ENCODE data around the gene ASIC2. TPM values are rescaled to one million over a fixed set of nuclear protein-coding genes. Genes with fewer than 3 reads are reported as not detected.

Gene ASIC2
- total RNA-seq, 2 donors from 2014 or later, result 0.48 to 1.3 TPM

- H3K9me3 ChIP-seq, result no peaks in the 10 kb centered on the region
- H3K27ac ChIP-seq, result no peak overlapping the region
- no peaks in the 10 kb centered on the region for H3K36me3 ChIP-seq
- intact Hi-C loops (cut with DNase I), result no loop called here
- H3K9ac ChIP-seq (ENCODE audit: low read depth in 2 of 2, low read length in 2 of 2), result no peak overlapping the region
- no peaks in the 10 kb centered on the region for H3K27me3 ChIP-seq
- no peak overlapping the region for H3K4me3 ChIP-seq
- no peak for TF ChIP-seq CTCF (IDR thresholded peaks at IDR 0.05)
- DNase-seq, result no peak
- H3K4me1 ChIP-seq, result no peaks in the 10 kb centered on the region
These were observed 74.1 kb downstream of the ASIC2 start for GRCh38 chr17:33218698-33219601.

- no peak overlapping the region for H3K4me3 ChIP-seq
- intact Hi-C loops (cut with DNase I), result no loop called here
- TF ChIP-seq CTCF (IDR thresholded peaks at IDR 0.05), result no peak
These were observed 75.2 kb downstream of the ASIC2 start for GRCh38 chr17:33217891-33218290.

GRCh38 chr17:33214996-33215395, 78.1 kb downstream of the ASIC2 start:
- H3K36me3 ChIP-seq, result no peaks in the 10 kb centered on the region
- intact Hi-C loops (cut with DNase I), result no loop called here
- no peaks in the 10 kb centered on the region for H3K27me3 ChIP-seq
- no peak overlapping the region for H3K27ac ChIP-seq
- no peak overlapping the region for H3K9ac ChIP-seq (ENCODE audit: low read depth in 2 of 2, low read length in 2 of 2)
- no peaks in the 10 kb centered on the region for H3K4me1 ChIP-seq
- DNase-seq, result no peak
- H3K9me3 ChIP-seq, result no peaks in the 10 kb centered on the region
- H3K4me3 ChIP-seq, result no peak overlapping the region
- TF ChIP-seq CTCF (IDR thresholded peaks at IDR 0.05), result no peak

More at GRCh38 chr17:33217891-33218290, 75.2 kb downstream of the ASIC2 start:
- no peaks in the 10 kb centered on the region for H3K4me1 ChIP-seq
- H3K27ac ChIP-seq, result no peak overlapping the region
- no peaks in the 10 kb centered on the region for H3K27me3 ChIP-seq
- DNase-seq, result no peak
- no peaks in the 10 kb centered on the region for H3K9me3 ChIP-seq
- H3K36me3 ChIP-seq, result no peaks in the 10 kb centered on the region
- no peak overlapping the region for H3K9ac ChIP-seq (ENCODE audit: low read depth in 2 of 2, low read length in 2 of 2)

- Histone ChIP-seq H3K27ac (no peak overlapping the region), H3K9me3 (no peaks in the 10 kb centered on the region), H3K4me1 (no peaks in the 10 kb centered on the region), H3K27me3 (no peaks in the 10 kb centered on the region), H3K36me3 (no peaks in the 10 kb centered on the region), H3K9ac (ENCODE audit: low read depth in 2 of 2, low read length in 2 of 2) (no peak overlapping the region), H3K4me3 (no peak overlapping the region)
- intact Hi-C loops (cut with DNase I), result no loop called here
- no peak for TF ChIP-seq CTCF (IDR thresholded peaks at IDR 0.05)
- no peak for DNase-seq
These were observed 82.8 kb downstream of the ASIC2 start for GRCh38 chr17:33210285-33210684.

- intact Hi-C loops (cut with DNase I), result no loop called here
- no peak for TF ChIP-seq CTCF (IDR thresholded peaks at IDR 0.05)
- no peak overlapping the region for H3K4me3 ChIP-seq
- H3K4me1 ChIP-seq, result no peaks in the 10 kb centered on the region
- H3K9ac ChIP-seq (ENCODE audit: low read depth in 2 of 2, low read length in 2 of 2), result no peak overlapping the region
- H3K9me3 ChIP-seq, result no peaks in the 10 kb centered on the region
- no peaks in the 10 kb centered on the region for H3K27me3 ChIP-seq
- H3K36me3 ChIP-seq, result no peaks in the 10 kb centered on the region
- no peak for DNase-seq
- no peak overlapping the region for H3K27ac ChIP-seq
These were observed 83.4 kb downstream of the ASIC2 start for GRCh38 chr17:33209671-33210070.
